ENCODE measurements around the gene KIAA0825.

- TF ChIP-seq CTCF (conservative IDR thresholded peaks at IDR 0.05 in 1 of 2, IDR thresholded peaks at IDR 0.05 in 1 of 2; ENCODE audit: low read depth in 1 of 2, low read length in 2 of 2) = no peak
- no peak for TF ChIP-seq EZH2 (IDR thresholded peaks at IDR 0.05; ENCODE audit: low read length, missing control alignments)
Measured at GRCh38 chr5:94353605-94354004, 264.8 kb downstream of the KIAA0825 start.

Measured in fibroblast of lung (primary cell).